Esophagus squamous epithelium (tissue), 5 donors: ENCODE measurements around the gene RC3H2. TPM values are rescaled to one million over a fixed set of nuclear protein-coding genes. Genes with fewer than 3 reads are reported as not detected.
A peak's percentile ranks its signal among the peaks of the same experiment; 100 is the strongest.

Experiments used
- DNase-seq: peaks from one replicate; lab custom pipeline; 2025; lab: John Stamatoyannopoulos, UW
- H3K27ac ChIP-seq, 4 donors: fragments of 200-600 bp; sonication (generic); one replicate each; pipeline ENCODE4 v1.5.1; 2016 to 2019; ENCODE audit warnings: mild to moderate bottlenecking in 1 of 4
- H3K27me3 ChIP-seq, 4 donors: fragments of 200-600 bp; sonication (generic); 1 replicate in 3 of 4; 2 replicates in 1 of 4; pipeline versions ENCODE4 v1.5.1 to v1.6.0; 2017 to 2021; ENCODE audit warnings: antibody characterized with exemption in 1 of 4
- H3K36me3 ChIP-seq, 3 donors: fragments of 200-600 bp; sonication (generic); one replicate each; pipeline ENCODE4 v1.5.1; 2016 to 2019
- H3K4me1 ChIP-seq, 3 donors: fragments of 200-600 bp; sonication (generic); one replicate each; pipeline ENCODE4 v1.5.1; 2017 to 2019
- H3K4me3 ChIP-seq, 4 donors: fragments of 200-600 bp; sonication (generic); 1 replicate in 3 of 4; 2 replicates in 1 of 4; pipeline ENCODE4 v1.5.1; 2016 to 2019; ENCODE audit warnings: mild to moderate bottlenecking in 2 of 4, moderate library complexity in 1 of 4
- H3K9me3 ChIP-seq, 3 donors: fragments of 200-600 bp; sonication (generic); one replicate each; pipeline ENCODE4 v1.5.1; 2016 to 2019
- CTCF ChIP-seq, 6 experiments: fragments of 450-650 bp in 4 of 6; fragments of 200-600 bp in 2 of 6; sonication (generic) in 2 of 6; IDR thresholded peaks; one replicate each; pipeline ENCODE4 v1.5.1; 2016 to 2019; ENCODE audit warnings: antibody characterized with exemption in 6 of 6, mild to moderate bottlenecking in 4 of 6, moderate library complexity in 4 of 6
- POLR2A ChIP-seq, 4 donors: fragments of 450-650 bp; IDR thresholded peaks; one replicate each; pipeline ENCODE4 v1.6.1; 2017; ENCODE audit warnings: antibody characterized with exemption in 4 of 4, mild to moderate bottlenecking in 4 of 4, moderate library complexity in 3 of 4
- WGBS, 2 donors: methylation state at CpG; one replicate each; pipeline ENCODE4 v1.1.5; 2018; 5-methylcytosine and 5-hydroxymethylcytosine counted together
- intact Hi-C: fragments of 100-400 bp; cut with DNase I; formaldehyde crosslinking; loops from one replicate; pipeline ENCODE4 v1.15.0; 2022
- total RNA-seq, 4 donors: library from RNA; depleted of rRNA; stranded (reverse); fragments of >200 nt; gene quantifications; one replicate each; pipeline ENCODE4 v1.1.0, GENCODE V29; 2016
- donor health status: DM: yes; HTN: yes; CAD: no.

Gene RC3H2
- total RNA-seq, 4 donors from 2014 or later = 24.6 to 46.3 (median 30.2) TPM

GRCh38 chr9:122931226-122932121, 26.3 kb upstream of the RC3H2 start, which contains the start of gene ZBTB26:
Gene ZBTB26, minus strand, starts transcription at chr9:122931512. Its CDS starts 11,578 bp downstream, at chr9:122919934.
- 0% methylated on average over 7 to 28 of the region's 51 CpGs for WGBS, 2 donors
- Histone ChIP-seq H3K36me3 (peaks cover 0 to 10% (median 0%) of the 10 kb centered on the region in 3 donors), H3K4me1 (peaks cover 16 to 44% (median 30%) of the 10 kb centered on the region in 3 donors), H3K9me3 (no peaks in the 10 kb centered on the region), H3K27ac (peak within 1 kb of the TSS; percentile 85 to 92 (median 89)), H3K4me3 (peak within 1 kb of the TSS; percentile 73 to 96 (median 88)), H3K27me3 (no peaks in the 10 kb centered on the region)
- intact Hi-C loops = no loop called here
- peak; percentile 70 for DNase-seq
- TF ChIP-seq CTCF (IDR thresholded peaks at IDR 0.05) (no peak), POLR2A (IDR thresholded peaks at IDR 0.05) (peak in 2 of 4 donors; percentile 29 to 61)

- peaks cover 16 to 44% (median 30%) of the 10 kb centered on the region in 3 donors for H3K4me1 ChIP-seq
- intact Hi-C loops = no loop called here
- peaks cover 0 to 6% (median 0%) of the 10 kb centered on the region in 3 donors for H3K36me3 ChIP-seq
- WGBS, 2 donors = 27 to 30% methylated on average over 9 of the region's 10 CpGs
- no peaks in the 10 kb centered on the region for H3K9me3 ChIP-seq
- no peaks in the 10 kb centered on the region for H3K27me3 ChIP-seq
- H3K4me3 ChIP-seq = peak overlapping the region; percentile 73 to 96 (median 88)
- TF ChIP-seq POLR2A (IDR thresholded peaks at IDR 0.05) = no peak
- no peak for TF ChIP-seq CTCF (IDR thresholded peaks at IDR 0.05)
- no peak for DNase-seq
- peak overlapping the region; percentile 85 to 92 (median 89) for H3K27ac ChIP-seq
These were observed 25.5 kb upstream of the RC3H2 start for GRCh38 chr9:122930541-122931225.

GRCh38 chr9:122929796-122930354, 24.7 kb upstream of the RC3H2 start:
- Histone ChIP-seq H3K27ac (no peak overlapping the region), H3K27me3 (no peaks in the 10 kb centered on the region), H3K36me3 (peaks cover 0 to 8% (median 0%) of the 10 kb centered on the region in 3 donors), H3K4me3 (peak overlapping the region in 1 of 4 donors; percentile 73), H3K9me3 (no peaks in the 10 kb centered on the region), H3K4me1 (peaks cover 16 to 40% (median 30%) of the 10 kb centered on the region in 3 donors)
- 75 to 87% methylated on average over 1 of the region's 1 CpG for WGBS, 2 donors
- DNase-seq = no peak
- intact Hi-C loops = no loop called here
- no peak for TF ChIP-seq POLR2A (IDR thresholded peaks at IDR 0.05)
- no peak for TF ChIP-seq CTCF (IDR thresholded peaks at IDR 0.05)

- DNase-seq = no peak
- 80 to 87% methylated on average over 3 of the region's 3 CpGs for WGBS, 2 donors
- intact Hi-C loops = no loop called here
- peaks cover 0 to 36% (median 0%) of the 10 kb centered on the region in 3 donors for H3K36me3 ChIP-seq
- no peaks in the 10 kb centered on the region for H3K9me3 ChIP-seq
- TF ChIP-seq POLR2A (IDR thresholded peaks at IDR 0.05) = no peak
- TF ChIP-seq CTCF (IDR thresholded peaks at IDR 0.05) = no peak
- H3K4me1 ChIP-seq = peaks cover 0 to under 1% (median 0%) of the 10 kb centered on the region in 3 donors
- H3K4me3 ChIP-seq = no peak overlapping the region
- no peak overlapping the region for H3K27ac ChIP-seq
- no peaks in the 10 kb centered on the region for H3K27me3 ChIP-seq
These were observed 18.8 kb upstream of the RC3H2 start for GRCh38 chr9:122923947-122924346.
